ENCODE measurements around the gene BLTP2.
"Not testable (repeated sequence)": the region's sequence is repeated elsewhere in the genome, so short reads cannot be mapped to it uniquely, and the experiment has no call there.

BLTP2 gene

DNA sequence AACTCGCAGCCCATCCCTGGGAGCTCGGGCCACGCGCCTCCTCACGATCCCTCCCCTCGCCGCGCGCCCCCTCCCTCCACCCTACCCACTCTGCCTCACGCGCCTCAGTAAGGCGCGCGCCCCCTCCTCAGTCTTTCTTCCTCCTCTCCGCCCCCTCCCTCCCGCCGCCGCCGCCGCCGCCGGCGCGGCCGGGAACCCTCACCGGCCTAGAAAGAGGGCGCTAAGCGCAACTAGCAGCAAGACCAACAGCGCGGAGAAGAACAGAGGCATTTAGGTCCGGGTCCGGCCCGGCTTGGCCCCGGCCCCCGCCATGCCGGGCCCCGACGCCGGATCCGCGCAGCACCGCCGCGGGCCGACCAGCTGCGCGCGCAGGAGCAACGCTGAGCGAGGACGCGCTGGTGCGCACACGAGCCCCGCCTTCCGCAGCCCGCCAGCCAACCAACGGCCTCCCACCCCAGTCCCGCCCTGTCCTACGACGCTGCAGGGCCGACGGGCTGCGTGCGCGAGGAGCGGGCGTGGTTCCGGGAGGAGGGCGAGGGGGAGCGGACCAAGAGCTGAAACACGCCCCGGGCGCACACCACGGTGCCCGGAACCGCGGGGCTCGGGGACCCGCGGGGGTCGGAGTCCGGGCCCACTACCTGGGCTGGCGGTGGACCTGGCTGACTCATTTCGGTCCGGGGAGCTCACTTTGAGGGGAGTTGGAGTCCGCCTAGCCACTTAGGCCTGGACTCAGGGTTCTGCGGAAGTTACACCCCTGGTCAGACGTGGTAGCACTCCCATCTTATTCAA lies at the start of gene BLTP2:
TSS of gene BLTP2 (minus strand) at position 372 of the 789 bp plus-strand sequence. CDS start at position 270, 102 bp downstream.
- DNase-seq, result peak; percentile 79

DNA sequence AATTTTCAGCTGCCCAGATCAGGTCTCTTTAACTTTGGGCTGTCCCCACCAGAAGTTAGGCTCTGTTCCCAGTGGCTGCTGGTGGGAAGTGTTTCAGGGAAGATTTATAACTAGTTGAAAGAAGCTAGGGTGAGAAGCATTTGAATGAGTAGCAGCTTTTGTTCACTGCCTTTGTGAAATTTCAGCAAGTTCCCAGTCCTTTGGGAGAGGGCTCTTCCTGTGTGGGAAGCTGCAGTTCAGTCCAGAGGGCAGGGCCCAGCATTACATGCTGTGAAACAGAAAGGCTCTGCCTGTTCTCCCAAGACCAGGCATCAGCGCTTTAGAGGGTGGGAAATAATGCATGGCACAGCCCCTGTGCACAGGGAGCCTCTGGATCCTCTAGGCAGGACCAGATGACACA lies 48.9 kb upstream of the BLTP2 start:
- no peak for DNase-seq

DNA sequence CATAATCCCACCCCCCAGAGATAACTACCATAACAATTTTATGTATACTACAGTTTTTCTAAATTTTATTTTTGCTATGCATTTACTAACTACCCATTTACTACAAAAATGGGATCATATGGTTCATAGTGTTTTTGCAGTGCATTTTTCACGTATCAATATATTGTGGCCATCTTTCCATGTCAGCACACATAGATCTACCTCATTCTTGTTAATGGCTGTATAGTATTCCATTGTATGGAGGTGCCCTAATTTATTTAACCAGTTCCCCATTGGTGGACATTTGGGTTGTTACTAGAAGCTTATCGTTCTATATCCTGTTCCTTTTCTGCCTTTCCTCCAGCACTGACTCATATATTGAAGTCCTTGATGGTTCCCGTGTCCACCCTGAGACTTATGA lies 44.1 kb upstream of the BLTP2 start:
- DNase-seq, result no peak

DNA sequence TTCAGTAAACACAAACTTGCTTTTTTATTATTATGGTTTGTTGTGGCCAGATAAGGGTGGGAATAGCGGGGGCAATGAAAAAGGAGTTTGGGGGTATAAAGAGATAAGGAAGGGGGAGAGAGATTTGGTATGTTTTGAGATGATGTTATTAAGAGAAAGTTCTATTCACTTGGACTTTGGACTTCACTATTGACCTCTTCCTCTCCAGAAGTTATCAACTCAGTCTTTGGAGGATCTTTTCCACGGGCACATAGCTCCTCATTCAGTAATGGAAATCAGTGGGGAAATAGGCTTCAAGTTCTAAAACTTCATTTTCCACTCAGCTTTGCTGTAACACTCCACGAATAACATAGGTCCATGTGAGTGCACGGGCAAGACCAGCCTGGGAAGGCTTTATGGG lies 43.5 kb upstream of the BLTP2 start:
- DNase-seq, result no peak

DNA sequence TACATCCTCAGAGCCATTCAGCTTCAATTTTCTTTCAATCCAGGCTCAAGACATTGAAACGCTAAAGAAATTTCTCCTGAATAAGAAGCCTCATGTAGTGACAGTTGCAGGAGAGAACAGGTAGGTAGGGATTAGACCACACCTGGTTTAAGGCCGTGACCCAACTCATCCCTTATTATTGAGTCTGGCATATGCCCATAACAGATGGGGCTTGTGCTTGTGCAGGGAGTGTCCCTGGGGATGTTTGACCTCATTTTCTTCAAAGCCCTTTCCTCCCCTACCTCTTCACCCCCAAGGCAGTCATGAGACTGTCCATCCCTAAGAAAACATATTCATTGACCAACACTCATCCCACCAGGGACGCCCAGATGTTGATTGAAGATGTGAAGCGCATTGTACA lies 41.3 kb upstream of the BLTP2 start:
- no peak for DNase-seq

DNA sequence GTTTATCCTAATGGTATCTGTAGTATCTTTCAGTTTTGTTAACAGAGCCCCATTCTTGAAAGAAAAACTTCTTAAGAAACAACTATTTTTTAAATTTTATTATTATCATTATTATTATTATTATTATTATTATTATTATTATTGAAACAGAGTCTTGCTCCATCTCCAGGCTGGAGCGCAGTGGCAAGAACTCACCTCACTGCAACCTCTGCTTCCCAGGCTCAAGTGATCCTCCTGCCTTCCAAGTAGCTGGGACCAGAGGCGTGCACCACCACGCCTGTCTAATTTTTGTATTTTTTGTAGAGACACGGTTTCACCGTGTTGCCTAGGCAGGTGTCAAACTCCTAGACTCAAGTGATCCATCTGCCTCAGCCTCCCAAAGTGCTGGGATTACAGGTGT lies 40.4 kb upstream of the BLTP2 start:
- DNase-seq, result no peak

DNA sequence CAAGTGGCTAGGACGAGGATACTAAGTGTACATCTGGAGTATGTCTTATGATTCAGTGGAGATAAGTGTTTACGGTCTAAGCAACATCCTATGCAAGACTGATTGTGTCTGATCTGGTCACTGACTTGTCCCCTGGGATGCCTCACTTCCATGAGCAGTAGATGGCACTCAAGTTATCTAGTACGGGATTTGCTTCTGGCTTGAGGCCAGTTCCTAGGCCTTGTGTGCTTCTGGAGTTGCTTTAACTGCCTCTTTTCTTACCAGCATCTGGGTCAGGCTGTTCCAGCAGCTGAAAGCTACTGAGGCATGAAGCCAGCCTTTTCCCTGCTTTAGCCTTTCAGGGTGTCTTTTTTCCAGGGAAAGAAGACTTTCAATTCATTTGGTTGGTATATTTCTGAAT lies 40.0 kb upstream of the BLTP2 start:
- no peak for DNase-seq

DNA sequence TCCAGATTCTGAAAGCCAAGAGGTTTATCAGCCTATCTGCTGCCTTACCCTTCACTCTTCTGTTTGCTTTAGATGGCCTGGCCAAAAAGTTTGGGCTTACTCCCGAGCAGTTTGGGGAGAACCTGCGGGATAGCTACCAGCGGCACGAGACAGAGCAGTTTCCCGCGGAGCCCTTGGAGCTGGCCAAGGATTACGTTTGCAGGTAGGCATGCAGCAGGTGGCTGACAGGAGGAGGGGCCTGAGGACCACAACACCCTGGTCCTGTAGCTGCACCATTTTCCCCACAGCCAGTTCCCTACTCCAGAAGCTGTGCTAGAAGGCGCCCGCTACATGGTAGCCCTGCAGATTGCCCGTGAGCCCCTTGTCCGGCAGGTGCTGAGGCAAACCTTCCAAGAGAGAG lies 37.7 kb upstream of the BLTP2 start:
- DNase-seq, result no peak

DNA sequence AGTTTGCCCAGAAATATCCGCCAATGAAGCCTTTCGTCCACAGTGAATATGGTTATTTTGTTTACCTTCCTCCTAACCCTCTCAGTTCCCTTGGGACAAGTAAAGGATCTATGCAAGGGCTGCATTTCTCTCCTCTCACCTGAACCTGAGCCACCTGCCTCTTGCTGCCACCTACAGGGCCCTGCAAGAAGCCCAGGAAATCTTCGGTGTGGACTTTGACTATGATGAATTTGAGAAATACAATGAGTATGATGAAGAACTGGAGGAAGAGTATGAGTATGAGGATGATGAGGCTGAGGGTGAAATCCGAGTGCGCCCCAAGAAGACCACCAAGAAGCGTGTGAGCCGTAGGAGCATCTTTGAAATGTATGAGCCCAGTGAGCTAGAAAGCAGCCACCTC lies 31.0 kb upstream of the BLTP2 start:
- DNase-seq, result peak; percentile 77

DNA sequence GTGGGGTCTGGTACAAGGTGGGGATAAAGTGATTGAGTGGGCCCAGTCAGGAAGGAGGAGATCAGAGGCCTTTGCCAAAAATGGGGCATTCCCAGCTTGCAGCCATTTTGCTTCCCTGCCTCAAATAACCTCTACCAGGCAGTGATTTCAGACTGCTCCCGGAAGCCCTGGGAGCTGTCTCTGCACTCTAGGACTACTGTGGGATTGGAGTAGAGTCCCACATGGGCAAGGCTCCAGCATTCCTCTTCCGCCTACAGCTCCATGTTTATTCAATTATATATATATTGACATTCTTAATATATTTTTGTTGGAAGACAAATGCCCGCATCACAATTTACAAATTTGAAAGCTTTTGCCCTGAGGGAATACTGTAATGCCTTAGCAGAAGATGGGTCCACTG lies 30.5 kb upstream of the BLTP2 start:
- no peak for DNase-seq

DNA sequence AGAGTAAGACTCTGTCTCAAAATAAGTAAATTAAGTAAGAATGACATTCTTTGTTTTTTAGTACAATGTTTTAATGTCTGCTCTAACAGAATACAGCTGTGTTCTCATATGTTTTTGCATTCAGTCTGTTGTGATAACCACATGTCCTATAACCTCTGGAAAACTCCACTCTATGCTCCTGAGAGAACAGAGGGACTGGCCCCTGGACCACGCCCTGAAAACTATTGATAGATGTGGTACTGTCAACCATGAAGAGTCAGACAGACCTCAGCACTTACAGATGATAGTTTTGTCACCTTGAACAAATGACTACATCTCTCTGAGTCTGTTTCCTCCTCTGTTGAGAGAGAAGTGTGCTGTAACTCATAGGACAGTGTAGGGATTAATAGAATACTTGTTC lies 25.0 kb upstream of the BLTP2 start:
- DNase-seq, result no peak

DNA sequence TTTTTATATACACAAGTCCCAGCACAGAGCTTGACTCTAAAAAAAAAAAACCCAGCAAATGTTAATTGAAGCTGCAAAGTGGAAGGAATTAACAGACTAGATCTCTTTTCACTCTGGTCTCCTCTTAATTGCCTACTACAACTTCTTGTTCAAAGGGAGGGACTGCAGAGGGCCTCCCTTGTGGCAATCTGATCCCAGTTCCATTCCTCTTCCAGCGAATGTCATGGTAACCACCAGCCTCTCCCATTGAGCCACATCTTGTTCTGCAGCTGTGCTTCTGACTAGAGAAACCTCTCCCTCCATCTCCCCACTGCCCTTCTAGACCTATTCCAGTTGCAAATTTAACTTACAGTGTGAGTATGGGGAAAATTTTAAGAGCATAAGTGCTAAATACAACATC lies 22.9 kb upstream of the BLTP2 start:
- DNase-seq, result no peak

DNA sequence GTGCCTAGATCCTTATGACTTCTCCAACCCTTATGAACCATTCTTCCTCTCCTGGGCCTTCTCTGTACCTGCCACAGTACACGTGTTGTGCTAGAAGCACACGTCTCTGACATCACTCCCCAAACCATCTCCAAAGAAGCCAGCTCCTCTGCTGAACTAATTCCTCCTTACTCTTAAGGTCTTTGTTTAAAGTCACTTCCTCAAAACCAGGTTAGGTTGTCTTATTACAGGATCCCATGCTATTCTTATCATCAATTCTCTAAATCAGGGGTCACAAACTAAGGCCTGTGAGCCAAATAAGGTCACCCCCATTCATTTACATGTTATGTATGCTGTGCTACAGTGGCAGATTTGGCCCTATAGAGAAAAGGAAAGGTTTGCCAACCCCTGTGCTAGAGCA lies 21.0 kb upstream of the BLTP2 start:
- no peak for DNase-seq

DNA sequence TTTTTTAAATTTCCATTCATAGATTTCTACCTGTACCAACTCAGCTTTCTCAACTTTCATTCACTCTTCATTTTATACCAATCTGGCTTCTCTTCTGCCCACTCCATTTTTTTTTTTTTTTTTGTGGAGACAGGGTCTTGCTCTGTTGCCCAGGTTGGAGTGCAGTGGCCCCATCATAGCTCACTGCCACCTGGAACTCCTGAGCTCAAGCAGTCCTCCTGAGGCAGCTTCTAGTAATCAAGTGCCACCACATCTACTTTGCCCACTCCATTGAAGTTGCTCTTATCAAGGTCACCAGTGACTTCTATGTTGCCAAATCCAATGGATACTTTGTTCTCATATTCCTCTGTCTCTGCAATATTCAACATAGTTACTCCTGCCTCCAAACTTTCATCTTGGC lies 18.8 kb upstream of the BLTP2 start:
- DNase-seq, result no peak

DNA sequence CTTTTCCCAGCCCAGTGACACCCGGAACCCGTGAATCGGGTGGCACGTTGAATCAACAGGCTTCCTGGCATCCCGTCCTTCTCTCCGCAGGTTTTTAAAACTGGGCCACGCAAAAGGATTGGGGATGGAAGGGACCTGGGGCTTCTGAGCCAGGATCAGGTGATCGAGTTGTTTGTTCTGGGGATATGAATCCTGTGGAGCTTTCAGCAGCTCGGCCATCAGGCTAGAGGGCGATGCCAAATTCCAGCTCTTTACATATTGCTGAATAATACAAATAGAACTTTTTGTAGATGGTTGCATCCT lies 17.5 kb upstream of the BLTP2 start:
- DNase-seq, result no peak

DNA sequence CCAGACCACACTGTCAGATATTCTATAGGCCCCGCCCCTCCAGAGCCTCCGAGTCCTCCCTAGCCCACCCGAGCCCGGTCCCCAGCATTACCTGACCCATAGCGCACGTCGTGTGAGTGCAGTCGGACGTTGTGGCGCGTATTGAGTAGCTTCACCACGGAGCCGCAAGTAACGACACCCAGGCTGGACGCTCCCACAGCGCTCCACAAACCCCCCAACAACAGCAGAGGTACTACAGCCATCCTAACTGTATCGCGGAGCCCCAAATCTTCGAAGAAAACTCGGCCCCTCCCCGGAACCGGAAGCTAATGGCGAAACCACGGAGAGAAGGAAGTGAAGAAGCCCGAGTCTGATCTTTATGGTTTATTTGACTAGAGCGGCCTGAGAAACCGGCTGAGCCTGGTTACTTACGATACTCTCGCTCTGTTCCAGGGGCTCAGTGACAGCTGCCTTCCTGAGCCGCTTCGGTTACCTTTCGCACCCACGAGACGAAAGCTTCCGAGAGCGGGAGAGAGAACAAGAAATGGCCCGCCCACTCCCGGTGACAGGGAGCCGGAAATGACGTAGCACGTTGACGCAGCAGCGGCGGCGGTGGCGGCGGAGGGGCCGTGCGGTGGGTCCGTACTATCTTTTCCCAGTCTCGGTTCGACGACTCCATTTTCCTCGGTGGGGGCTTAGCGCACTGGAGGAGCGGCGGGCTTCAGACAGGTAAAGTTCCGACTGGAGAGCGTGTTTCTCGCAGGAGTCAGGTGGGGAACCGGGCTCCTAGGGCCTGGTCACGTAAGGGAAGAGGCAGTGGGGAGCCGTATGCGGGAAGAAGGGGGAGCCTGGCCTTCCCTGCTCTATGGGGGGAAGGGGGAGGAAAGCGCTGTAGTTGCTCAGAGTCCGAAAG lies 16.9 kb upstream of the BLTP2 start, which contains the start of the genes SDF2 and SUPT6H:
TSS of gene SDF2 (minus strand) at position 272 of the 892 bp plus-strand sequence. CDS start at position 242, 30 bp downstream.
TSS of gene SUPT6H (plus strand) at position 571 of the 892 bp plus-strand sequence. CDS start 11,197 bp downstream, outside the sequence.
- DNase-seq, result peak; percentile 69

DNA sequence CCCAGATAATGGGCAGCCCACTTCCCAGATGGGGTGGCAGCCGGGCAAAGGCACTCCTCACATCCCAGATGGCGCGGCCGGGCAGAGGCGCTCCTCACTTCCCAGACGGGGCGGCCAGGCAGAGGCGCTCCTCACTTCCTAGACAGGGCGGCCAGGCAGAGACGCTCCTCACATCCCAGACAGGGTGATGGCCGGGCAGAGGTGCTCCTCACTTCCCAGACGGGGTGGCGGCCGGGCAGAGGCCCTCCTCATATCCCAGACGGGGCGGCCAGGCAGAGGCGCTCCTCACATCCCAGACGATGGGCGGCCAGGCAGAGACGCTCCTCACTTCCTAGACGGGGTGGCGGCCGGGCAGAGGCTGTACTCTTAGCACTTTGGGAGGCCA lies 14.5 kb upstream of the BLTP2 start:
- not testable (repeated sequence) for DNase-seq

DNA sequence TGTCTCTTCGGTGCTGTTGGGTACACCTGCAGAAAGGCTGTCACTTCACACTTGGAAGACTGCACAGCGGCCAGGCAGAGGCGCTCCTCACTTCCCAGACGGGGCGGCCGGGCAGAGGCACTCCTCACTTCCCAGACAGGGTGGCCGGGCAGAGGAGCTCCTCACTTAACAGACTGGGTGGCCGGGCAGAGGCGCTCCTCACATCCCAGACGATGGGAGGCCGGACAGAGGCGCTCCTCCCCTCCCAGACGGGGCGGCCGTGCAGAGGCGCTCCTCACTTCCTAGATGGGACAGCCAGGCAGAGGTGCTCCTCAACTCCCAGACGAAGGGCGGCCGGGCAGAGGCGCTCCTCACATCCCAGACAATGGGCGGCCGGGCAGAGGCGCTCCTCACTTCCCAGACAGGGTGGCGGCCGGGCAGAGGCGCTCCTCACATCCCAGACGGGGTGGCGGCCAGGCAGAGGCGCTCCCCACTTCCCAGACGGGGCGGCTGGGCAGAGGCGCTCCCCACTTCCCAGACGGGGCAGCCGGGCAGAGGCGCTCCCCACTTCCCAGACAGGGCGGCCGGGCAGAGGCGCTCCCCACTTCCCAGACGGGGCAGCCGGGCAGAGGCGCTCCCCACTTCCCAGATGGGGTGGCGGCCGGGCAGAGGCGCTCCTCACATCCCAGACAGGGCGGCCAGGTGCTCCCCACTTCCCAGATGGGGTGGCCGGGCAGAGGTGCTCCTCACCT lies 14.0 kb upstream of the BLTP2 start:
- not testable (repeated sequence) for DNase-seq

DNA sequence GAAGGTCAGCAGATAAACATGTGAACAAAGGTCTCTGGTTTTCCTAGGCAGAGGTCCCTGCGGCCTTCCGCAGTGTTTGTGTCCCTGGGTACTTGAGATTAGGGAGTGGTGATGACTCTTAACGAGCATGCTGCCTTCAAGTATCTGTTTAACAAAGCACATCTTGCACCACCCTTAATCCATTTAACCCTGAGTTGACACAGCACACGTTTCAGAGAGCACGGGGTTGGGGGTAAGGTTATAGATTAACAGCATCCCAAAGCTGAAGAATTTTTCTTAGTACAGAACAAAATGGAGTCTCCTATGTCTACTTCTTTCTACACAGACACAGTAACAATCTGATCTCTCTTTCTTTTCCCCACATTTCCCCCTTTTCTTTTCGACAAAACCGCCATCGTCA lies 13.4 kb upstream of the BLTP2 start:
- not testable (repeated sequence) for DNase-seq

DNA sequence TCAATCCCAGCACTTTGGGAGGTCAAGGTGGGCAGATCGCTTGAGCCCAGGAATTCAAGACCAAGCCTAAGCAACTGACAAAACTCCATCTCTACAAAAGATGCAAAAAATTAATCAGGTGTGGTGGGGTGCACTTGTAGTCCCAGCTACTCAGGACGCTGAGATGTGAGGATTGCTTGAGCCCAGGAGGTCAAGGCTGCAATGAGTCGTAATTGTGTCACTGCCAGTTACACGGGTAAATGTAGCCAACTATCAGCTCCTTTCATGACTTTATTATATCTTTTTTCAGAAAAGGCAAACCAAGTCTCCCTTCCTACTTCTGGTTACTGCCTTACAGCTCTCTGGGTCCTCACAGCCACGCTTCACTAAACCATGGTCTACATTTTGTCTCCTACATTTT lies 12.8 kb upstream of the BLTP2 start:
- no peak for DNase-seq

DNA sequence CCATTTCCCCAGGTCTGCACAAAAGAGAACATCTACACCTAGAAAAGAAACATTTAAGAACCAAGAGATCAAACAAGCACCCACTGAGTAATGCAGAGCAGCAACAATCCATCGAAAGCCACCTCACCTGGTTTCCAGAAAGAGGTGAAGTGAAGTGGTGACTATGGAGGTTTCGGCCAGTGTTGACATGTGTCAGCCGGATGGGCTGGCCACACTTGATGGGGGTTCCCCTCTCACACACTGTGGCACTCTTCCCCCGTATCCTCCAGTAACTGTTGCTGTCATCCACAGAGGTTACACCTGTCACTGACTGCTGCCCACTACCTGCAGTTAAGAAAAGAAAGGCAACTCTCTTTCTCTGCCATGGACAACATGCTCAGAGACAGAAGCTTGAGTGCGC lies 10.2 kb upstream of the BLTP2 start:
- DNase-seq, result no peak

DNA sequence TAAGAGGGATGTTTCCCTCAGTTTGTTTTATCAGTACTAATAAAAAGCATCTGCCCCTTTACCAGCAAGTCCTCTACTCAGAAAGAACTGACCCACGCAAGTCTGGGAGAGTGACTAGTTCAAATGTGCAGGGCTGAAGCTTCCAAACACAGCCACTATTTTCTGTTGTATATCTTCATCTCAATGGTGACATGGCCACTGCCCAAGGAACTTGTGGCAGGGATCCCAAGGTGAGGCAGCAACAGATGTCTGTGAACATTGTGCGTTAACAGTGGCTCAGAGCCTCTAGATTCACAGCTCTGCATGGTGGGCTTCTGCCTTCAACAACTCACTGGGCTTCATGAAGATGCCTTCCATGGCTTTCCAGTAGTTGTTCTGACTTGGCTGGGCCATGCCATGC lies 3.7 kb upstream of the BLTP2 start:
- no peak for DNase-seq

DNA sequence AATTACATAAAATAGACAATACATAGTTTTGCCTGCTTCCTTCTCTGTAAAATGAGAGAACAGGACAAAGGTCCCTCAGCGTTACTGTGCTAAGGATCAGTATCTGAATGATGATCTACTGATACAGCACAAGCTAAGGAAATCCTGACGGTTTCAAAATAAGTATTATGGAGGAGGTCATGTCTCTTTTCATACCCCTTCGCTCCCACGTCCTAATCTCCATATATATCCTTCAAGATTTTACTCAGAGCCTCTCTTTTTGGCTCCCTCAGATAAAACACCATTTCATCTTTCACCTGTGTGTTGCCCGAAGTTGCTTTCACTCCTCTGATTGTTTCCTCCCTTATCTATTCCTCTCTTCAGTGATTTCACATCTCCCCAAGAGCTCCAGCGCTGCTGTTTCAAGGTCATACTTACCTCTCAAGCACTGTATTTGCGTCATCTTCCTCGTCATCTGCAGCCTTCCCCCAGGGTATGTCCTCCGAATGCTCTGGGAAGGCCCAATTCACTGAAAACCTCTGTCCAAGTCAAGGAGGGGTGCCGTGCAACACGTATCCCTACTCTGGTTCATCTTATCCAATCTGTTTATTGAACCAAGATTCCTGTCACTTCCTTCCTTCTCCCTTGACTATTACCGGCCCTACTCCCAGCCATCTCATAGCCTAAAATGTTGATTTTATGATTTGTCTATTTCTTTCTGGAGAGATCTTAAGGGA lies 1.2 kb upstream of the BLTP2 start:
- DNase-seq, result no peak

Measured in NCI-H2107 (cell line).